DMS53 (cell line): Measurements from ENCODE around the gene KEAP1.

Source experiments
- DNase-seq: peaks from one replicate; lab custom pipeline; 2025; lab: John Stamatoyannopoulos, UW

KEAP1 gene

DNA sequence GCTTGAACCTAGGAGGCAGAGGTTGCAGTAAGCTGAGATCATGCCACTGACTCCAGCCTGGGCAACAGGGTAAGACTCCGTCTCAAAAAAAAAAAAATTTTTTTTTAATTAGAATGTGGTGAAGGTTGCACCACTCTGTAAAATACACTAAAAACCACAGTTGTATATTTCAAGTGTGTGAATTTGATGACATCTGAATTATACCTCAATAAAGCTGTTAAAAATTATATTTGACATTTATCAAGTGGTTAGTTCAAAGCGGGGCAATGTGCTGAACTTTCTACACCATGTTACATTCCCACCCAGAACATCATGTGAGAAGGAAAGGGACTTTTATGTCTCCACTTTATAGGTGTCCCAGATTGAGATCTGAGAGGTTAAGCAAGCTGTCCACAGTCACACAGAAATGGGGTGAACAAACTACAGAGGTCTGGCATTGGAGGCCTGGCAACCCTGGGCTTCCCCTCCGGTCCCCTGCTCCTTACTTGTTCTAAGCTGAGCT, 20.0 kb upstream of the KEAP1 start:
- DNase-seq: no peak

DNA sequence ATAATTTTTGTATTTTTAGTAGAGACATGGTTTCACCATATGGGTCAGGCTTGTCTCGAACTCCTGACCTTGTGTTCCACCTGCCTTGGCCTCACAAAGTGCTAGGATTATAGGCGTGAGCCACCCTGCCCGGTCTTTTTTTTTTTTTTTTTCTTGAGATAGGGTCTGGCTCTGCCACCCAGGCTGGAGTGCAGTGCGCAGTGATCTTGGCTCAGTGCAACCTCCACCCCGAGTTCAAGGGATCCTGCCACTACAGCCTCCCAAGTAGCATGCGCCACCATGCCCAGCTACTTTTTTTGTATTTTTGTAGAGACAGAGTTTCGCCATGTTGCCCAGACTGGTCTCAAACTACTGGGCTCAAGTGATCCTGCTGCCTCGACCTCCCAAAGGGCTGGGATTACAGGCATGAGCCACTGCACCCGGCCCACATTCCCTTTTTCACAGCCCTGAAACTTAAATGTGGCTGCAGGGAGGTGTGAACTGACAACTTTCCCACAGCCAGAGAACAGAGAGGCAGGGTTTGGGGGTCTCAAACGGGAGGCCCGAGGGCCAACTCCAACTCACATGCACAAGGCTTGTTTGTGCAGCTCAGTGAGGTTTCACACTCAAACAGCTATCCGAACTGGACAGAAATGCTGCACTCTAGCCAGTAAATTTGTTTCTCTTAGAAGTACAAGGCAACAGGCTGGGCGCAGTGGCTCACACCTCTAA, 18.5 kb upstream of the KEAP1 start:
- DNase-seq: no peak

DNA sequence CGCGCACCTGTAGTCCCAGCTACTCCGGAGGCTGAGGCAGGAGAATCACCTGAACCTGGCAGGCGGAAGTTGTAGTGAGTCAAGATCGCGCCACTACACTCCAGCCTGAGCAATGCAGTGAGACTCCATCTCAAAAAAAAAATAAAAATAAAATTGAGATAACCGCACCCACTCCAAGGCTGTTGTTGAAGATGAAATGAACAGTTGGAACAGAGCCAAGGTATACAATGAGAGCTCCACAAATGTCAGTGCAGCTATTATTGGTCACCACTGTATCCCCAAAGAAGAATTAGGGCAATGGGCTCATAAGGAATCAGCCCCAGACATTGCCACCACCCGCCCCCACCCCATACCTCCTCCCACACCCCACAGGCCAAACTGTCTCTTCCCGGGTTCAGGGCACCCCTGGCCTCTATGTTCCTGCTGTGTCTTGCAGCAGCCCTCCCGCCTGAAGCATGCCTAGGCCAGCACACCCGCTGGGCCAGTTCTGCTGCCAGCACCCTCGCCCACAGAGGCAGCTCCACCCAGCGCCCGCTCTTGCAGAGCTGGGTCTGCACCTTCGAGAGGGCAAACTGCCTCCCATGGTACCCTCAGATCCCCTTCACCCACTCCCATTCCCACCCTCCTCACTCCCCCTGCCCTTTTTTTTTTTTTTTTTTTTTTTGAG, 17.6 kb upstream of the KEAP1 start:
- peak; percentile 39 for DNase-seq

DNA sequence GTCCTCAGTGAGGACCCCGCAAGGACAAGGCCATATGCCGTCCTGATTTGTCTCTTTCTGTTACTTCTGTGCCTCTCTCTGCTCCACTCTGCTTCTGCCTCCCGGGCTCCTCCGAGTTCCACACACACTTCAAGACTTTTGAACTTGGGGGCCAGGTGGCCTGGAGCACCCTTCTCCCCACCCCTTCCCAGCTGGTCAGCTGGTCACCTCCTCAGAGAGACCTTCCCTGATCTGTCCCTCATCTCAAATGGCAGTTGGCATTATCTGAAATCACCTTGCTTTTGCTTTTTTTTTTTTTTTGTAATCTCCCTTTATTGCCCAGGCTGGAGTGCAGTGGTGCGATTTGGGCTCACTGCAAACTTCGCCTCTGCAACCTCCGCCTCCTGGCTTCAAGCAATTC, 16.3 kb upstream of the KEAP1 start:
- DNase-seq: no peak

DNA sequence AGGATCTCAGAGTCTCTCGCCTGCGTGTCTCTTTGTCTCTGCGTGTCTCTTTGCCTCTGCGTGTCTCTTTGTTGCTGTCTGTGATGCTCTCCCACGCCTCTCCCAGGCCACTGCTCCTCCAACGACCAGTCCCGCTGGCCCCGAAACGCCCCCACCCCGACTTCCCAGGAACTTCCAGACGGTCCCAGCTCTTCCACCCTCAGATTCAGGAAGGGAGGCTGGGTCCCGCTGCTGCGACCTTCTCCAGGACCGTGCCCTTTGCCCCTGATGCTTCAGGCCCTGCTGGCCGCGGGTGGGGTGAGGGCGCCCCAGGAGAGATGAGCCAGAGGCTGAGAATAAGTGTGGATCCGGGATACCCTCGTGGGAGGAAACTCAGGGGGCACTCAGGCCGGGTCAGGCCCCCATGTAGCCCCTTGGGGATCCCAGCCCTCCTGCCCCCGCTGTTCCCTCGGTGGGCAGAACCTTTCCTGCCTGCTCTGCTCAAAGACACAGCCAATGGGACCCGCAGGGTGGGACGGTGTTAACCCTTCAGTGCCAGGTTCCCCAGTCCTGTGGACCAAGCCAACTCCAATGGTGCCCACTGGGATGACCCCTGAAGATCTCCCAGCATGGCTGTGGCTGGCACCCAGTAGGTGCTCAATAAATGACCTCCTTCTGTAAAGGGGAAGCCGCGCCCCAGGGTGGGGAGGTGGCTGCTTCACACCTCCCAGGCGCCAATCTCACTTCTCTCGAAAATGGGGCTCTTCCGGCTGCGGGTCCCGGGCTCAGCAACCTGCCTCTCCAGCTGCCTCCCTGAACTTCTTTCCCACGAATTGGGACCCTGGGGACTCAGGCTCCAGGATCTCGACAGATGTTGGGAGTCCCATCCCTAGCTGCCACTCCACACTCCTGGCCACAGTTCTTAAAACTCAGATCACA, 15.5 kb upstream of the KEAP1 start:
- no peak for DNase-seq

GRCh38 chr19:10517760-10518443, 14.7 kb upstream of the KEAP1 start:
- DNase-seq: peak; percentile 57

GRCh38 chr19:10517361-10517759, 14.2 kb upstream of the KEAP1 start, which contains the start of gene S1PR5:
Gene S1PR5 (minus strand): TSS chr19:10517447. CDS start chr19:10515011, 2,436 bp downstream.
- DNase-seq: peak; percentile 66

GRCh38 chr19:10516671-10517286, 13.6 kb upstream of the KEAP1 start:
- DNase-seq: peak; percentile 36

DNA sequence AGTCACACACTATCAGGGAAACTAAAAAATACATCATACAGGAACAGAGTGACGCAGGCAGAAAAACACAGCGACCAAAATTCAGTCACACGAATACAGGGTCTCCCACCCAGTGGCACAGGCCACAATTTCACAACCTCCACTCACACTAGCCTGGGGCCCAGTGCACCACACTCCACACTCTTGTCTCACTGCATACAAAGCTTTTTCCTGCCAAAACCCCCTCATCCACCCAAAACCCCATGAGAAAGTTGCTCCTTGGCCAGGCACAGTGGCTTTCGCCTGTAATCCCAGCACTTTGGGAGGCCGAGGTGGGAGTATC, 12.9 kb upstream of the KEAP1 start:
- no peak for DNase-seq

DNA sequence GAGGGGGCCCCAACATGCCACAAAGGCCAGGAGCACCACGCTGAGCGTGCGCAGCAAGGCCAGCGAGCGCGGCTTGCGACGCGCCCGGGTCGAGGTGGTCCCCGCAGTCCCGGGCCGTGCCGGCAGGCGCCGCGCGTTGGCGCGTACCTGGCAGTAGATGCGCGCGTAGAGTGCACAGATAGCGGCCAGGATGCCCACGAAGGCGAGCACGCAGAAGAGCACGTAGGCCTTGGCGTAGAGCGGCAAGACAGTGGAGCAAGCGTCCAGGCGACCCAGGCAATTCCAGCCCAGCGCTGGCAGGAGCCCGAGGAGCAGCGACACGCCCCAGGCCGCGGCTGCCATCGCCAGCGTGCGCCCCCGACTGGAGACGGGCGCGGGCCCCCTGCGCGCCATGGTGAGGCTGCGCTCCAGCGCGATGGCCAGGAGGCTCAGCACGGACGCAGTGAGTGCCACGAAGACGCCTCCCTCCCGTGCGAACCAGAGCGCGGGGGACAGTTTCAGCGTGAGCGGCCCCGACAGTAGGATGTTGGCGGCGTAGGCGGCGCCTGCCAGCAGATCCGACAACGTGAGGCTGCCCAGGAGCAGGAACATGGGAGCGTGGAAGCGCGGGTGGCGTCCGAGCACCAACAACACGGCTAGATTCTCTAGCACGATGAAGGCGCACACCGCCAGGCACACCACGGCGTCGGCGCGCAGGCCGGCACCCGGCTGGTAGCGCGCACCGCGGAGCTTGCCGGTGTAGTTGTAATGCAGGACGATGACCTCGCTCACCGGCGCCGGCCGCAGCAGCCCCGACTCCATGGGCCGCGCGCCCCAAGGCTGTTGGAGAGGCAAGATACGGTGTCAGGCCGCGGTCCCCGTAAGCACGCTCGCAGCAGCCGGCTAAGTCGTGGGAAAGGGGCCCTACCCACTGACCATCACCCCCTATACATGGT, 11.3 kb upstream of the KEAP1 start:
- DNase-seq: no peak

GRCh38 chr19:10513223-10513622, 10.1 kb upstream of the KEAP1 start:
- DNase-seq: no peak

GRCh38 chr19:10510301-10510802, 7.2 kb upstream of the KEAP1 start:
- peak; percentile 30 for DNase-seq

GRCh38 chr19:10508707-10509106, 5.6 kb upstream of the KEAP1 start:
- no peak for DNase-seq

DNA sequence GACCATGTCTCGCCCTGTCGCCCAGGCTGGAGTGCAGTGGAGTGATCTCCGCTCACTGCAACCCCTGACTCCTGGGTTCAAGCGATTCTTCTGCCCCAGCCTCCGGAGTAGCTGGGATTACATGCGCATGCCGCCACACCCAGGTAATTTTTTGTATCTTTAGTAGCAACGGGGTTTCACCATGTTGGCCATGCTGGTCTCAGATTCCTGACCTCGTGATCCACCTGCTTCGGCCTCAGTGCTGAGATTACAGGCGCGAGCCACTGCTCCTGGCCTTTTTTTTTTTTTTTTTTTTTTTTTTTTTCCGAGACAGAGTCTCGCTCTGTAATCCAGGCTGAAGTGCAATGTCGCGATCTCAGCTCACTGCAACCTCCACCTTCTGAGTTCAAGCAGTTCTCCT, 4.9 kb upstream of the KEAP1 start:
- no peak for DNase-seq

DNA sequence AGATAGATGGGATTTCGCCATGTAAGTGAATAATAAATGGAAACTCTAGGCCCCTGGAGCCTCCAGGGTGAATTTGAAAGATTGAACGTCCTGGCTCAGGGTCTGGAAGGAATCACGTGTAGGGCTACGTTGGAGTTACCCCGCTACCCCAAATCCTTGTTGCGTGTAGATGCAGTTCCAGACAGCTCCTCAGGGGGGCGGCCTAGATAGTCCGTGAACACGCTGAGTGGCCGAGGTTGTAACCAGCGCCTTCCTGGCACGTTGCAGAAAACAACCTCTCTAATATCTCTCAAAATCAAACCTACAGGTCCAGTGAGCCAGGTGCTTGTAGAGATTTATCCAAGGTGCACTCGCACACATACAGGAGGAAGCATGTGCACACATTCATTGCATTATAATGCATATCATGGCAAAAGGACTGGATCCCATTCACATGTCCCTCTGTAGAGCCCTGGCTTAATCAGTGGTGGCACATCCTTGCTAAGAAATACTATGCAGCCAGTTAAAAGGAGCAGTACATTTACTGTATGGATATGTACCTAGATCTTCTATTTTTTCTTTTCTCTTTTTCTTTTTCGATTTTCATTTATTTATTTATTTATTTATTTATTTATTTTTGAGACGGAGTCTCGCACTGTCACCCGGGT, 2.5 kb upstream of the KEAP1 start:
- DNase-seq: peak; percentile 85

- peak; percentile 95 for DNase-seq
Observed at GRCh38 chr19:10502524-10503001, 593 bp downstream of the KEAP1 start.

GRCh38 chr19:10501971-10502523, 1.1 kb downstream of the KEAP1 start:
- peak; percentile 75 for DNase-seq

DNA sequence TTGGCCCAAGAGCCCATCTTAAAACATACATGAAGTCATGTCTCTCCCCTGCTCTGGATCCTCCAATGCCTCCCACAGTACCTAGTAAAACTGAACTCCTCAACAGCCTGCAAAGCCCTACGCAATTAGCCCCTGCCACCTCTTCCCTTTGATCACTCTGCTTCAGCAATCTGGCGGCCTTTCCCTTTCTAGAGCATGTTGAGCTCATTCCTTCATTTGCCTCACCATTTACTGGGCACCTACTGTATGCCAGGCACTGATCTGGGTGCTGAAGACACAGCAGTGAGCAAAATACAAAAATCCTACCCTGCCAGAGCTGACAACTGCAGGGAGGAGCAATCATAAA, 2.9 kb downstream of the KEAP1 start:
- DNase-seq: no peak

DNA sequence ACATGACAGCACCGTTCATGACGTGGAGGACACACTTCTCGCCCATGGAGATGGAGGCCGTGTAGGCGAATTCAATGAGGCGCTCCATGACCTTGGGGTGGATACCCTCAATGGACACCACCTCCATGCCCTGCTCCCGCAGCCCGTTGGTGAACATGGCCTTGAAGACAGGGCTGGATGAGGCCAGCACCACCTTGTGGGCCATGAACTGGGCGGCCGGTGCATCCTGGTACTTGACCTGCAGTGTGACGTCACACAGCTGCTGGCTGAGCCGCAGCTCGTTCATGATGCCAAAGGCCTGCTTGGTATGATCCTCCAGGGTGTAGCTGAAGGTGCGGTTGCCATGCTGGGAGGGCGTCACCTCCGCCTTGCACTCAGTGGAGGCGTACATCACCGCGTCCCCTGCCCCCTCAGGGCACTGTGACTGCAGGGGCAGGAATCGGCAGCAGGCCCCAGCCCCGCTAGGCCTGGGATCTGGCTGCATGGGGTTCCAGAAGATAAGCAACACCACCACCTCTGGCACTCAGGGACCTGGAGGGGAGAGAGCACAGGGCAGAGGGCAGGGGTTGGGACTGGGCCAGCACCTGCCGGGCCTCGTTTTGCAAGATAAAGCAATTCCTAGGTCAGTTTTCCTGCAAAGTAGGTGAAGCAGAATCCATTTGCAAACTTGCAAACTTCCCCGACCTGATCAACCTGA, 3.5 kb downstream of the KEAP1 start:
- no peak for DNase-seq
